HPDE6-E6E7 (cell line): Measurements from ENCODE around the gene MBOAT2.
"Not testable (repeated sequence)": the region's sequence is repeated elsewhere in the genome, so short reads cannot be mapped to it uniquely, and the experiment has no call there.

Source experiments
- DNase-seq: peaks from one replicate; pipeline ENCODE4 v3.0.0; 2011; ENCODE audit warnings: missing footprints; ENCODE audit errors: extremely low spot score

The MBOAT2 gene, protein sequence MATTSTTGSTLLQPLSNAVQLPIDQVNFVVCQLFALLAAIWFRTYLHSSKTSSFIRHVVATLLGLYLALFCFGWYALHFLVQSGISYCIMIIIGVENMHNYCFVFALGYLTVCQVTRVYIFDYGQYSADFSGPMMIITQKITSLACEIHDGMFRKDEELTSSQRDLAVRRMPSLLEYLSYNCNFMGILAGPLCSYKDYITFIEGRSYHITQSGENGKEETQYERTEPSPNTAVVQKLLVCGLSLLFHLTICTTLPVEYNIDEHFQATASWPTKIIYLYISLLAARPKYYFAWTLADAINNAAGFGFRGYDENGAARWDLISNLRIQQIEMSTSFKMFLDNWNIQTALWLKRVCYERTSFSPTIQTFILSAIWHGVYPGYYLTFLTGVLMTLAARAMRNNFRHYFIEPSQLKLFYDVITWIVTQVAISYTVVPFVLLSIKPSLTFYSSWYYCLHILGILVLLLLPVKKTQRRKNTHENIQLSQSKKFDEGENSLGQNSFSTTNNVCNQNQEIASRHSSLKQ

GRCh38 chr2:9003616-9004337 lies at the start of gene MBOAT2:
TSS of gene MBOAT2 (minus strand) at chr2:9003684. CDS start at chr2:9003614, 70 bp downstream.
- peak; percentile 96 for DNase-seq

- no peak for DNase-seq
Observed at GRCh38 chr2:9052821-9053533, 49.5 kb upstream of the MBOAT2 start.

GRCh38 chr2:9051451-9051850 lies 48.0 kb upstream of the MBOAT2 start:
- not testable (repeated sequence) for DNase-seq

DNA sequence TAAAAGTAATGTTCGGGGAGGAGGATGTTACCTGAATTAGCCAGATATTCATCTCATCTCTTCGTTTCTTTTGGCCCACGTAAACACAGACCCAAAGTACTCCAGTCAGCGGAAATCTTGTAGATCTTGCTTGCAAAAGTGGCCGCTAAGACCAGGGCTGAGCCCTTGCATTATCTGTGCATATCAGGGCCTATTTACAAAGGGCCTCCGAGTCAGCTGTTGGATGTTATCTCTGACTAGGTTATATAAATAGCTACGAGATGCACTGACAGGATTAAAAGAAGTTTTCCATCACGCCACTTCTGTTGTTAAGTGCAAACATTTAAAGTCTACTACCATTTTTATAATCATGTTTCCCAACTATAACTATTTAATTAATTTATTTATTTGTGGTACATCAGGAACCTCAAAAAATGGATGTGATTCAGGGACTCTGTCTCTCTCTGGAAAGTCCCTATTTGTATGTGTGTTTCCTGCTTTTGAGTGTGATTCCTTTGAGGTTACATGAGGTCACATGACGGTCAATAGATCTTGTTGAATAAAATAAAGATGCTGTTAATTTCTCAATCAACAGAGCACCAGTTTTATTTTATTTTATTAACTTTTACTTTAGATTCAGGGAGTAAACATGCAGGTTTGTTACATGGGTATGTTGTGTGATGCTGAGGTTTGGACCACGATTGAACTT lies 46.8 kb upstream of the MBOAT2 start:
- no peak for DNase-seq

DNA sequence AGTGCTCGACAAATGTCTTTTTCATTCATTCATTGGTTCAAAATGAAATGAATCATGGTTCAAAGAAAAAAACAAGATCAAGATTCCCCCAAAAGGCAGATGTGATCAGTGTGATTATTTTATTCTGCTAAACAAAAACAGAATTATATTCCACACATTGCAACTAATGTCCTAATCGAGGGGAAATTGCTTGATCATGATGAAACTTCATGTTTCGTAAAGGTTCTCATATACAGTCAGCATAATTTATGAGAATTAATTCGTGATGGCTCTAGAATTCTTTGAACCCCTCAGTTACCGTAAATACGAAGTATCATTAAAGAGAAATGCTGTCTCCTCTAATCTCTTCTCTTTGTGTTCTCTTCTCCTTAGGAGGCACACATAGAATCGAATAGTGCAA lies 42.1 kb upstream of the MBOAT2 start:
- DNase-seq, result no peak

DNA sequence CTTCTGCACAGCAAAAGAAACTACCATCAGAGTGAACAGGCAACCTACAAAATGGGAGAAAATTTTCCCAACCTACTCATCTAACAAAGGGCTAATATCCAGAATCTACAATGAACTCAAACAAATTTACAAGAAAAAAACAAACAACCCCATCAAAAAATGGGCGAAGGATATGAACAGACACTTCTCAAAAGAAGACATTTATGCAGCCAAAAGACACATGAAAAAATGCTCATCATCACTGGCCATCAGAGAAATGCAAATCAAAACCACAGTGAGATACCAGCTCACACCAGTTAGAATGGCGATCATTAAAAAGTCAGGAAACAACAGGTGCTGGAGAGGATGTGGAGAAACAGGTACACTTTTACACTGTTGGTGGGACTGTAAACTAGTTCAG lies 40.0 kb upstream of the MBOAT2 start:
- not testable (repeated sequence) for DNase-seq

- DNase-seq, result no peak
Observed at GRCh38 chr2:9037166-9037565, 33.7 kb upstream of the MBOAT2 start.

DNA sequence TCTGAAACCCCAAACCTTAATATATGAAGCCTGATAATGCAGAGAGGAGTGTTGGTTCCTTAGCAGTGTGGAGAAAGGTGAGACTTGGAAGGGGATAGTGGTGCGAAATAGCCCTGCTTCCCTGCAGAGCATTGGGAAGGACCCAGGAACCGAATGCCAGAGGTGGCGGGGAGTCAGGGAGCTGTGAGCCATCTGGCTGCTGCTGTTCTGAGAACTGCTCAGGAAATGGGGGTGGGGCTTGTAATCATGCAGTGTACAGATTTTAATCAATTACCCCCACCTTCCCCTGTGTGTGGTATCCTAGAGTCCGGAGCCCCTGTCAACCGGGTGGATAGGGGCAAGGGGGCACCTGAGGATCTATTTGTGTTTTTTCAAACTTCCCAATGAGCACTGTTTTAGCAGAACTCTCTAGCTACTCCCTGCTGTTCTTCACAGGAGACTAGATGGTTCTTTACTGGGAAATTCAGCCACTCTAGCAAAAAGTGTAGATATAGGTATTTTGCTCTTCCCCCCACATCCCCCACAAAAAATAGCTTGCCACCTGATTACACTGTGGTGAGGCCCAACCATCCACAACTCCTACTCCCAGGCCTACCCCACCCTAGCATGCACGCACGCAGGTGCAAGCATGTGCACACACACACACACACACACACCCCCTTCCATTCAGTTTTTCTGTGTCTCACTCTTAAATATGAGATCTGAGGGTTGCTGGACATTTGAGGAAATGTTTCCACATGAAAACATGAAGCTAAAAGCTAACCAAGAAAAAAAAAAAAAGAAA lies 30.1 kb upstream of the MBOAT2 start:
- no peak for DNase-seq

GRCh38 chr2:9032536-9033255 lies 29.2 kb upstream of the MBOAT2 start:
- DNase-seq, result no peak

GRCh38 chr2:9032121-9032520 lies 28.6 kb upstream of the MBOAT2 start:
- DNase-seq, result no peak

DNA sequence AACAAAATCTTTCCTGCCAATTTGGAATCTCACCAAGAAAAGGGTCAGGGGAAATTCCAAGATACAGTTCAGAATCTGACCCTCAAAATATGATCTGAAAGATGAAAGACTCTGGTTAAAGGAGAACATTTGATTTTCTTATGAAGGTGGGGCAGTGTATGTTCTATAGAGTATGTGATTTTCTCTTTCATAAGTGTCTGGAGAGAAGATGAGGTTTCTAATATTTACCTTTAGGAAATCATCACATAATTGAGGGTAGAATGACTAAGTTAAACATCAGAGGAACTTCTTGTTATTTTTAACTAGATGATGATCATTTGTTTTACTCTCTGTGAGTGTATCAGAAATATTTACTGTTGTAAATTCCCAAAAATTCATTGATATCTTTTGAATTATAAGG lies 27.8 kb upstream of the MBOAT2 start:
- DNase-seq, result no peak

GRCh38 chr2:9030841-9031240 lies 27.4 kb upstream of the MBOAT2 start:
- no peak for DNase-seq

- DNase-seq, result no peak
Observed at GRCh38 chr2:9030190-9030589, 26.7 kb upstream of the MBOAT2 start.

GRCh38 chr2:9029721-9030120 lies 26.2 kb upstream of the MBOAT2 start:
- no peak for DNase-seq

DNA sequence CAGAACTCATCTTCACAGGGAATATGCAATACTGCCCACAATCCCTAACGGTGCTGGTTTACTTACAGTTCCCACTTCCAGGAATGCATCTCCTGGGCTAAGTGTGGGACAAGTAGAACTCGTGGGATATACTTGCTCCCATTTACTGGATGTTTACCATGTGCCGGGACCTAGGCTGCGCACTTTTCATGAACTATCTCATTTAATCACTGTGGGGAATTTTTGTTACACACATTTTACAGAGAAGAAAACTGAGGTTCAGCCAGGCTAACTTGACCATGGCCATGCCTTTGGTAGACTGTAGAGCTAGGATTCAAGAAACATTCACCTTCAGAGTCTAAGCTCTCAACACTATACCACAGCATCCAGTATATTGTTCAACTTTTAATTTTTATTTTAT lies 24.4 kb upstream of the MBOAT2 start:
- no peak for DNase-seq

- DNase-seq, result no peak
Observed at GRCh38 chr2:9025746-9026145, 22.3 kb upstream of the MBOAT2 start.

DNA sequence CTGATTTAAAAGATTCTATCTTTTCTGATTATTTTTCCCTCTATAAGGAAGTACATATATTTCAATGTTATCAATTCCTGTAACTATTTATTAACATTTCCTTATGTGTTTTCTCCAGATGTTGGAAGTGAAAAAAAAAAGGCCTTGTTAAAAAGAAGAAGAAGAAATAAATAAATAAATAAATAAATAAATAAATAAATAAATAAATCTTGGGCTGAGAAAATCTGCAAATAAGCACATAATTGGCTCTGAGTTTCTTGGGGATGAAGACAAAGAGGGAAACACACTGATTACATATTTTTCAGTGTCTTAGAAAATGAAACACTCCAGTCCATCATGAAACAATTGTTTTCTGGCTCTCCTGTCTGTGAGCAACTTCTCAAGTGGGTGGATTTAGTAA lies 21.1 kb upstream of the MBOAT2 start:
- no peak for DNase-seq

GRCh38 chr2:9021563-9022211 lies 18.2 kb upstream of the MBOAT2 start:
- DNase-seq, result no peak

DNA sequence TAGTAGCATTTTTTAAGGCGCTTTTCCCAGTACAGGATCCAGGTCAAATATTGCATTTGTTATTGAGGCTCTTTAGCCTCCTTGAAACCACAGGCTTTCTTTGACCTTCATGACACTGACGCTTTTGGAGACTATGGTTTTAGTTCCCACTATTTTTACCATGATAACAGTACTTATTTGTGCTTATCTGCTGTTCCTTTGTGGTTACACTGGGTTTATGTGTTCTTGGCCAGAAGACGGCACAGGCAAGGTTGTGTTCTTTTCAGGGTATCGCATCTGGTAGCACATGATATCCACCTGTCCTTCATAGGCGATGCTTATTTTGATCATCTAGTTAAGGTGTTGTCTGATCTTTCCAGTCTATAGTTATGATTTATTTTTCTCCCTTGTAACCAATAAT lies 16.8 kb upstream of the MBOAT2 start:
- DNase-seq, result no peak

DNA sequence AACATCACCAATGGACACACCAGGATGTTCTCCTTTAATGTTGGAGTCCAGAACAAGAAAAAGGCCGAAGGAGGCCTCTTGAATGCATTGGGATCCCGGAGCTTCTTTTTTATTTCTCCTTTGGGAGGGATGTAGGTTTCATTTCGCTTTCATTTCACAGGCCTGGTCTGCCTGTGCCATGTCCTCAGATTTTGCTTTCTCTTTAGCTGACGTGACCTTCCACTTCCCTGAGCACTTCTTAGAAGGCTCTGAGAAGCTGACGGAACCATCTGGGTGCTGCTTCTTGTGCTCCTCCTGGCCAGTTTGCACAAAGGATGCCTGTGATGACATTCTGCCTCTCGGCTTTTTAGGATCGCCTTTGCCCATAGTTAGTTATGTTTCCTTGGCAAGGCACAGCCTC lies 15.1 kb upstream of the MBOAT2 start:
- no peak for DNase-seq
